DMS114 treated with DMSO at 0.1 percent for 48 hours (cell line): ENCODE data around the gene SPDYC.

Experiments
- DNase-seq: peaks from one replicate; lab custom pipeline; 2025; ENCODE audit not compliant: unreplicated experiment; lab: John Stamatoyannopoulos, UW

SPDYC gene

DNA sequence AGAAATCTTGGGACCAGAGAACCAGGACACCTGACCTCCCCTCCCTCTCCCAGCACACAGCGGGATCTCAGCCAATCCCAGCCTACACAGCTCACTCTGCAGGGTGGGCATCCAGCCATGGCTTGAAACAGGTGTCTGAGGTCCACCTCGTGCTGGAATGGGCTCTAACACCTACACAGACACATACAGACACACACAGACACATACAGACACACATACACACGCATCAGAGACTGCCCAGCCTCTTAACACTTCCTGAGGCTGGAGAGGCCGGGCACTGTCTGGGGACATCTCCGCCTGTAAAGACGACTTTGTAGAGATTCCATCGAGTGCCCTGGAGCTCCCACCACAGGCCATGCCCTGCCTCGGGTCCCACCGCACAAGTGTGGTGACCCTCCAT is 48.4 kb downstream of the SPDYC start:
- no peak for DNase-seq

DNA sequence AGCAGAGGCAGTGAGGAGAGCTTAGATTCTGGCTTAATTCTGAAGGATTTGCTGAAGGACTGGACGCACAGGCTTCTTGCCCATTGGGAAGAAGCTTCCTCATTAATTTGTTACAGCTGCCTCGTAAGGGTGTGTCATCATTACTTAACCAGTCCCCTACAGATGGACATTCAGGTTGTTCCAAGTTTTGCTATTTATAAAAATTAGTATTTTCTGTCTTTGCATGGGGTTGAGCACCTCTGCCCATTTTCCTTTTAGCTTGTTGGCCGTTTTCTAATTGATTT is 49.8 kb downstream of the SPDYC start:
- DNase-seq: no peak

DNA sequence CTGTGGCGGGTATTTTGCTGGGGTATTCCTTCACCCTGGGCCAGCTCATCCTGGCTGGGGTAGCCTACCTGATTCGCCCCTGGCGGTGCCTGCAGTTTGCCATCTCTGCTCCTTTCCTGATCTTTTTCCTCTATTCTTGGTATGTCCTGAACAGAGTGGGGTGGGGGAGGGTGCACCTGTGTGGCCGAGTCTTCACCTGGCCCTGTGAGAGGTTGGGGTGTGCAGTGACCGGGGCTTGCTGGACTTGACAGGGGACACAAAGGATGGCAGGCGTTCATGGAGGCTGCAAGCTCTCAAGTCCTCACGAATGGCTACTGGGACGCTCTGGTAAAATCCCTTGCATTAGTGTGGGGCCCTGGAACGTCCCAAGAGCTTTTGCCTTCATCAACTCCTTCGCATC is 51.0 kb downstream of the SPDYC start:
- DNase-seq: no peak
